Measurements from ENCODE around the gene LPAR1.

GRCh38 chr9:110935829-110936228 lies 102.4 kb downstream of the LPAR1 start:
- TF ChIP-seq CTCF (IDR thresholded peaks at IDR 0.05), result no peak
- TF ChIP-seq POLR2A (IDR thresholded peaks at IDR 0.05), result no peak

All from adrenal gland (tissue), 5 donors.